Gastroesophageal sphincter (tissue), 4 donors: ENCODE results near the gene E2F3. TPM values are rescaled to one million over a fixed set of nuclear protein-coding genes. Genes with fewer than 3 reads are reported as not detected.

Experiments
- ATAC-seq: fragments of 150-250 bp; one replicate; pipeline ENCODE4 v1.9.1; 2016; ENCODE audit warnings: mild to moderate bottlenecking, moderate library complexity
- H3K27ac ChIP-seq, 4 donors: fragments of 200-600 bp; sonication (generic) in 3 of 4; 1 replicate in 3 of 4; 2 replicates in 1 of 4; pipeline ENCODE4 v1.5.1; 2016 to 2019
- H3K27me3 ChIP-seq: fragments of 200-600 bp; sonication (generic); one replicate; pipeline ENCODE4 v1.5.1; 2019
- H3K36me3 ChIP-seq, 2 donors: fragments of 200-600 bp; sonication (generic); one replicate each; pipeline ENCODE4 v1.5.1; 2019; ENCODE audit warnings: control low read depth in 1 of 2
- H3K4me1 ChIP-seq, 3 donors: fragments of 200-600 bp; sonication (generic); 1 replicate in 2 of 3; 2 replicates in 1 of 3; pipeline ENCODE4 v1.5.1; 2016 to 2019; ENCODE audit warnings: control low read depth in 2 of 3
- H3K4me3 ChIP-seq, 2 donors: fragments of 200-600 bp; sonication (generic); one replicate each; pipeline ENCODE4 v1.5.1; 2019; ENCODE audit warnings: mild to moderate bottlenecking in 1 of 2, moderate library complexity in 1 of 2
- H3K9me3 ChIP-seq, 3 donors: fragments of 200-600 bp; sonication (generic); one replicate each; pipeline ENCODE4 v1.5.1; 2017 to 2019; ENCODE audit warnings: control low read depth in 2 of 3
- CTCF ChIP-seq, 4 experiments: fragments of 200-600 bp in 2 of 4; fragments of 450-650 bp in 2 of 4; sonication (generic) in 1 of 4; IDR thresholded peaks; one replicate each; pipeline ENCODE4 v1.5.1; 2017 to 2019; ENCODE audit warnings: antibody characterized with exemption in 4 of 4, mild to moderate bottlenecking in 2 of 4, moderate library complexity in 2 of 4
- EP300 ChIP-seq: sonication (generic); formaldehyde crosslinking; IDR thresholded peaks from one replicate; pipeline ENCODE4 v1.6.1; 2017; ENCODE audit warnings: antibody characterized with exemption, mild to moderate bottlenecking
- POLR2A ChIP-seq, 2 donors: fragments of 450-650 bp; IDR thresholded peaks; one replicate each; pipeline ENCODE4 v1.6.1; 2017; ENCODE audit warnings: antibody characterized with exemption in 2 of 2, mild to moderate bottlenecking in 2 of 2, moderate library complexity in 1 of 2
- POLR2AphosphoS5 ChIP-seq: sonication (generic); formaldehyde crosslinking; IDR thresholded peaks from one replicate; pipeline ENCODE4 v1.6.1; 2017; ENCODE audit warnings: antibody characterized with exemption
- WGBS, 2 donors: methylation state at CpG; one replicate each; pipeline ENCODE4 v1.1.5; 2018; ENCODE audit warnings: low coverage in 1 of 2; 5-methylcytosine and 5-hydroxymethylcytosine counted together
- total RNA-seq, 4 donors: library from RNA; depleted of rRNA; stranded (reverse); fragments of >200 nt; gene quantifications; one replicate each; pipeline ENCODE4 v1.1.0, GENCODE V29; 2016

The E2F3 gene
- total RNA-seq, 4 donors from 2014 or later: 3.4 to 6.5 (median 5.2) TPM

- no peak for ATAC-seq
- 100% methylated on average over 1 of the region's 1 CpG; no CpG with 5 or more reads in 1 of the 2 donors for WGBS, 2 donors
Observed at GRCh38 chr6:20379231-20379630, 22.4 kb upstream of the E2F3 start.

GRCh38 chr6:20386218-20386617 is 15.5 kb upstream of the E2F3 start:
- Histone ChIP-seq H3K27ac (no peak overlapping the region), H3K4me1 (no peaks in the 10 kb centered on the region), H3K4me3 (no peak overlapping the region), H3K36me3 (no peaks in the 10 kb centered on the region), H3K27me3 (no peaks in the 10 kb centered on the region), H3K9me3 (no peaks in the 10 kb centered on the region)
- WGBS, 2 donors: 63 to 67% methylated on average over 1 of the region's 1 CpG
- no peak for ATAC-seq
- no peak for TF ChIP-seq POLR2AphosphoS5
- no peak for TF ChIP-seq CTCF (IDR thresholded peaks at IDR 0.05)
- TF ChIP-seq POLR2A (IDR thresholded peaks at IDR 0.05): no peak
- TF ChIP-seq EP300: no peak

More at GRCh38 chr6:20379231-20379630, 22.4 kb upstream of the E2F3 start:
- Histone ChIP-seq H3K4me1 (no peaks in the 10 kb centered on the region), H3K27me3 (peaks cover 3% of the 10 kb centered on the region), H3K4me3 (no peak overlapping the region), H3K27ac (no peak overlapping the region), H3K9me3 (no peaks in the 10 kb centered on the region), H3K36me3 (no peaks in the 10 kb centered on the region)
- no peak for TF ChIP-seq EP300

GRCh38 chr6:20389066-20389465 is 12.6 kb upstream of the E2F3 start:
- H3K27ac ChIP-seq: no peak overlapping the region
- H3K36me3 ChIP-seq: no peaks in the 10 kb centered on the region
- H3K4me3 ChIP-seq: no peak overlapping the region
- peaks cover 4% of the 10 kb centered on the region for H3K27me3 ChIP-seq
- TF ChIP-seq EP300 (no peak), POLR2A (IDR thresholded peaks at IDR 0.05) (no peak), CTCF (IDR thresholded peaks at IDR 0.05) (no peak), POLR2AphosphoS5 (no peak)
- WGBS, 2 donors: 70 to 88% methylated on average over 2 of the region's 2 CpGs
- H3K9me3 ChIP-seq: no peaks in the 10 kb centered on the region
- no peak for ATAC-seq
- no peaks in the 10 kb centered on the region for H3K4me1 ChIP-seq

GRCh38 chr6:20393297-20393696 is 8.4 kb upstream of the E2F3 start:
- H3K9me3 ChIP-seq: no peaks in the 10 kb centered on the region
- TF ChIP-seq EP300 (no peak), POLR2A (IDR thresholded peaks at IDR 0.05) (no peak), POLR2AphosphoS5 (no peak), CTCF (IDR thresholded peaks at IDR 0.05) (no peak)

GRCh38 chr6:20399518-20399917 is 2.2 kb upstream of the E2F3 start:
- TF ChIP-seq POLR2AphosphoS5: no peak
- Histone ChIP-seq H3K27me3 (peaks cover 11% of the 10 kb centered on the region), H3K9me3 (no peaks in the 10 kb centered on the region), H3K36me3 (no peaks in the 10 kb centered on the region), H3K4me3 (no peak overlapping the region), H3K4me1 (peaks cover 0 to 14% (median 2%) of the 10 kb centered on the region in 3 donors), H3K27ac (no peak overlapping the region)
- WGBS, 2 donors: 78 to 80% methylated on average over 2 of the region's 2 CpGs
- no peak for ATAC-seq

More at GRCh38 chr6:20393297-20393696, 8.4 kb upstream of the E2F3 start:
- no peaks in the 10 kb centered on the region for H3K36me3 ChIP-seq
- peaks cover 20% of the 10 kb centered on the region for H3K27me3 ChIP-seq
- no peak overlapping the region for H3K4me3 ChIP-seq
- no peaks in the 10 kb centered on the region for H3K4me1 ChIP-seq
- no peak for ATAC-seq
- H3K27ac ChIP-seq: no peak overlapping the region
- WGBS, 2 donors: 70 to 80% methylated on average over 2 of the region's 2 CpGs

GRCh38 chr6:20400456-20401204 is 1.0 kb upstream of the E2F3 start:
- Histone ChIP-seq H3K4me1 (peaks cover 0 to 19% (median 3%) of the 10 kb centered on the region in 3 donors), H3K9me3 (no peaks in the 10 kb centered on the region), H3K36me3 (no peaks in the 10 kb centered on the region), H3K27me3 (no peaks in the 10 kb centered on the region), H3K27ac (peak overlapping the region; percentile 16 to 83 (median 78)), H3K4me3 (peak overlapping the region; percentile 57 to 87)
- no peak for ATAC-seq
- WGBS, 2 donors: 2 to 18% methylated on average over 1 to 15 of the region's 18 CpGs
- TF ChIP-seq EP300 (no peak), CTCF (IDR thresholded peaks at IDR 0.05) (peak in 3 of 4 experiments; percentile 16 to 33 (median 31))
